ENCODE measurements around the gene DMGDH.

The DMGDH gene

DNA sequence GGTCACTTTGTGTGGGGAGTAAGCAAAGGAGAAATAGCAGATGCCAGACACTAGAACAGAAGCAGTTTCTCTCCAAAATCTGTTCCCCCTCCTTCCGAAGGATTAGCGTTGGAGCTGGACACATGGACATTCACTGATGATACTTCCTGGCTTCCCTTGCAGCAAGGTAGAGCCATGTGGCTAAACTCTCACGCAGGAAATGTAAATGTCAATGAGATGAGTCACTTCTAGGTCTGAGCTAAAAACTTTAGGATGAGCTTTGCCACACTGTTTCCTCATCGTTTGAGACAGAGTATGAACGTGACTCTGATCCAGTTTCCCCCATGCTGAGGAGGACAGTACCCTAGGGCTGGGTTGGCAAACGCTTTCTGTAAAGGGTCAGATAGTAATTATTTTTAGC, 5.2 kb upstream of the DMGDH start:
- in situ Hi-C loops (cut with HindIII; ENCODE audit: low sequenced_read_pairs), result no loop called here

DNA sequence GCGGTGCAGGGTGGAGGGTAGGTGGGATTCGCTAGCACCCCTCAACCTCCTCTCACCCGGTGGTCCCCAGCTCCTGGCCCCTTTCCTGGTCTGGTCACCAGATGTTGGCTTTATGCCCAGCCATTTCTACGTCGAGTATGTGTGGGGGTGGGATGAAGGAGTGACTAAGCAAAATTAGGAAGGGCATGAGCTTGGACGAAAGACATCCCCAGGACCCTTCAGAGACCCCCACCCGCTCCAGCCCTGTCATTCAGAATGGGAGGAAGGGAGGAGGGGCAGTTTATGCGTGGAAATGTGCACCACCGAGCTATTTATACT, 835 bp upstream of the DMGDH start:
- in situ Hi-C loops (cut with HindIII; ENCODE audit: low sequenced_read_pairs), result no loop called here

DNA sequence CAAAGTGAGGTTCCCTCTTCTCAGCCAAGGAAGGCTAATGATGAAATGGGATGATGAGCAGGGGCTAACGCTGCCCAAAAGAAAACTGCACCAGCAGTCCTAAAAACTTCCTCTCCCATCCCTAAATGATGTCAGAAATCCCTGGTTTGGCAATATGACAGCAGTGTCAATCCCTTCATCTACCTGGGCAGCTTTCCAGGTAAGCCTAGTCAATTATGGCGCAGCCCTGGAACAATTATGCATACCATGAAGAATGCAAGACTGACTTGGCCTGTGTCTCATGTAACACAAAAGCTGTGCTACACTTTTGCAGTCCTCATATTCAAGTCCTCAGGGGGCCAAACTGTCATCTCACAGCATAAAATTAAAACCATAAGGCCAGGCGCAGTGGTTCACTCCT, 7.0 kb downstream of the DMGDH start:
- in situ Hi-C loops (cut with HindIII; ENCODE audit: low sequenced_read_pairs), result no loop called here

DNA sequence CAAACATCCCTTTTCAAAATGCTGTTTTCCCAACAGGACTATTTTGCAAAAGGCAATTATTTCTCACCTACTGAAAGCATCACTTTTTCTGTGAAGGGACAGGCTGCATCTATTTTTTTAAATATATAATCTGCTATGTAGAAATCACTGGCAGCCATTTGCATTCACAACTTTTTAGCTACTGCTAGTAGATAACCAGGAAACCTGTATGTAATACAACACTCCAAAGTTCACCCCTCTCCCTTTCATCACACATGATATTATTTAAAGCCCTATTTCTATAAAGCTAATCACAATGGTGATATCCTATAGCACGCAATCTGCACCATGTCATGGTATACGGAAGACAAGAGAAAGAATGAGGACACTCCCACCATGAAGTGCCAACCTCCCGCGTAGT, 9.8 kb downstream of the DMGDH start:
- in situ Hi-C loops (cut with HindIII; ENCODE audit: low sequenced_read_pairs), result no loop called here

DNA sequence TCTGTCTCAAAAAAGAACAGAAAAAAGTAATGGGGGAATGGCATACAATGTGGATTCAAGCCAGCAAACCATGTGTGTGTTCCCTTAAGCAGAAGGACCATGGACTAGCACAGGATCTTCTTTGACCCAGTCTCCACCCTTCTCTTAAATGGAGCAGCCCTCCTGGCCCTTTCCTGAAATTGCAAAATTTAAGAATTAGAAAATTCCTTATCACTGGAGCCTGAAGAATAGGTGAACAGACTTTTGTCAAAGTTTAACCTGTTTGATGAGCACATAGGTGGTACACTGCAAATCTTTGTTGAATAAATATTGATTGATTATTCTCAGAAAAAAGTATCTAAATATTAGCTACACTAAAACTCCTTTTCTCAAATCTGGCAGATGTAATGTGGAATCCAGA, 12.6 kb downstream of the DMGDH start:
- in situ Hi-C loops (cut with HindIII; ENCODE audit: low sequenced_read_pairs), result no loop called here

DNA sequence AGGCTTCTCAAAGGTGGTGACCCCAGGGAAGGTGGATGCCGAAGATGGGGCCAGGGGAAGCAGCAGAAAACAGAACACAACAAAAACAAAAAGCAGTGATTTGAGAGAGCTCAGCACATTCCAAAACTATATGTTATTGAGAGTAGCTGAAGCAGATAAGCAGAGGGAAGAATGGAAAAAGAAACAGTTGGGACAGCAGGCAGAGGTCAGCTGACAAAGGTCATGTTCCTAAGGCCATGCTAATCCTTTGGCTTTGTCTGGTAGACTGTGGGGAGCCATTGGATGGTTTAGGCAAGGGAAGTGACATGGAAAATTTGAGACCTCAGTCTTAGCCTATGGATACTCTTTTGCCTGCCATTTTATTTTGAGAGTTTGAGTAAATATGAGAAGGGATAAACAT, 14.5 kb downstream of the DMGDH start:
- in situ Hi-C loops (cut with HindIII; ENCODE audit: low sequenced_read_pairs), result no loop called here

DNA sequence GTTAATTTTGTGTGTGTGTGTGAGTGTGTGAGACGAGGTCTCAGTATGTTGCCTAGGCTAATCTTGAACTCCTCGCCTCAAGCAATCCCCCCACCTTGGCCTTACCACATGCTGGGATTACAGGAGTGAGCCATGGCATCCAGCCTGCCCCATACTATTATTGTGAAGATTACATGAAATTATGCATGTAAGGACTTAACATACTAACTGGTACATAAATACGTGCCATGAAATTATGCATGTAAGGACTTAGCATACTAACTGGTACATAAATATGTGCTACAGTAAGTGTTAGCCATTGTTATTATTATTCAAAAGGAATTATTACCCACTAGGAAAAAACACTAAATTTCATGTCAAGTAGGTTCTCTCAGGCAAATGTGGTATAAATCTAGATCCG, 16.2 kb downstream of the DMGDH start:
- in situ Hi-C loops (cut with HindIII; ENCODE audit: low sequenced_read_pairs), result no loop called here

DNA sequence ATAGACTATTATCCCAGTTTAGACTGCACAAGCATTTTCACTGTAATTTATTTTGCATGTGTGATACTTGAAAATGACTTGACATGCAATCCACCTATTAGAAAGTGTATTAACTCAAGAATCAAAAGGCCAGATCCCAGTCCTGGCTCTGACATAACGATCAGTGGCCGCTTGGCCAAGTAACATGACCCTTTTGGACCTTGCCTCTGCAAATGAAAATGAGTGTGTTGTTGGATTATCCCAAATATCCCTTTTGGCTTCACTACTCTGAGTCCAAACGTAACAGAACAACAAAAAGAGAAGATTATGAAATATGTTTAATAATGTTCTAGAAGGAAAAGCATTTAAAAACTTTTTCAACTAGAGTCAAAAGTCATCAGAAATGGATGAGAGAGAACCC, 19.0 kb downstream of the DMGDH start:
- in situ Hi-C loops (cut with HindIII; ENCODE audit: low sequenced_read_pairs), result no loop called here

DNA sequence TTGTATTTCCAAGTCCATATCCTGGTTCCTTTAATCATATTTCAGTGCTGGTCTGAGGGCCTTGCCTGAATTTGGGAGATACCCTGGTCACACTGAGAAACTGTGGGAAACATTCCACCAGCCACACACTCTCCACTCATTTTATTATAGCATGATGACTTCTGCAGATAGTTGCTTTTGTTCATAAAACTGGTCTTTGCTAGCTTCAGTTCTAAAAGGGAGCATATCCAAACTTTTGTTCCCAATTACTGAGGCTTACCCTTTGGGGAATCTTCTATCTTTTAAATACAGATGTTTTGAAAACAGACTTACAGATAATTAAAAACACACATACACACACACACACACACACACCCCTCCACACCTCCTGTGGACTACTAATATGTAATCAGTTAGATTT, 21.0 kb downstream of the DMGDH start:
- in situ Hi-C loops (cut with HindIII; ENCODE audit: low sequenced_read_pairs), result no loop called here

DNA sequence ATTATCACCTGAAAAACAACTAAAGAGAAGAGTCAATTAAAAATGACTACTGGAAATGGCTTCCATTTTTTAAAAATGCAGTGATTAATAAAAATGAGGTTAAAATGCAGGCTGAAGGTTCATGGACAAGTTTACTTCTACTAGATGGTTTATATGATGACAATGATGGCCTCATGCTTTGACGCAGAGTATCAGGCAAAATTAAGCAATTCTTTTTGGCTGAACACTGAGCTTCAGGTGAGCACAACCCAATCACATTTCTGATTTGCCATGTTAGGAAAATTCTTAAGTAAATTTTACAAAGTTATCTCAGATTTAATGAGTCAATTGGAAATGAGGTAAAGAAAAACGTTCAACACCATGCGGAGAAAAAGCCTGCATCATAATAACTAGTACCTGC, 22.3 kb downstream of the DMGDH start:
- in situ Hi-C loops (cut with HindIII; ENCODE audit: low sequenced_read_pairs), result no loop called here

DNA sequence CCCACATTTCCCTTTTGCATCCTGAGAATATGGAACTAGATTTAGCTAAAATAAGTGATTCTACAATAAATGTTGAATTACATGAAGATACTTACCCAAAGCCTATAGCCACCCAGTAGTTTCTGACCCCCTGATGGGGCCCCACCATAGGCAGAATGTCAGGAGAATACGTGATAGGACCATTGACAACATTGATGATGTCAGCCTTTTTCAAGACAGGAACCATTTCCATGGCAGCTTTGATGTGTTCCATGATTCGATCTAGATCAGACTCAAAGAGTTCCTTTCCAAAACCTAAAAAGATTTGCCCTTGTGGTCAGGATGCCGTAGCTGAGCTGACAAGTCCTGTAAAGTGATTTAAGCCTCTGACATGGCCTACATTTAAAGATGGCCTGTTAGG, 27.3 kb downstream of the DMGDH start:
- in situ Hi-C loops (cut with HindIII; ENCODE audit: low sequenced_read_pairs), result no loop called here

DNA sequence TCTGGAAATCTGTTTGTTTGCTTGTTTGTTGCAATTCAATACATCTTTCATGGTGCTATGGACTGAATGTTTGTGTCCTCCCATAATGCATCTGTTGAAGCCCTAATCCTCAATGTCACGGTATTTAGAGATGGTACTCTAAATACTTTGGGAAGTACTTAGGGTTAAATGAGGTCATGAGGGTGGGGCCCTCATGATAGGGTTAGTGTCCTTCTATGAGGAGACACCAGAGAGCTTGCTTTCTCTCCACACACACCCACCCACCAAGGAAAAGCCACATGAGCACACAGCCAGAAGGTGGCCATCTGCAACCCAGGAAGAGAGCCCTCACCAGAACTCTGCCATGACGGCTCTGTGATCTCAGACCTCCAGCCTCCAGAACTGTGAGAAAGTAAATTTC, 32.7 kb downstream of the DMGDH start:
- in situ Hi-C loops (cut with HindIII; ENCODE audit: low sequenced_read_pairs), result no loop called here

DNA sequence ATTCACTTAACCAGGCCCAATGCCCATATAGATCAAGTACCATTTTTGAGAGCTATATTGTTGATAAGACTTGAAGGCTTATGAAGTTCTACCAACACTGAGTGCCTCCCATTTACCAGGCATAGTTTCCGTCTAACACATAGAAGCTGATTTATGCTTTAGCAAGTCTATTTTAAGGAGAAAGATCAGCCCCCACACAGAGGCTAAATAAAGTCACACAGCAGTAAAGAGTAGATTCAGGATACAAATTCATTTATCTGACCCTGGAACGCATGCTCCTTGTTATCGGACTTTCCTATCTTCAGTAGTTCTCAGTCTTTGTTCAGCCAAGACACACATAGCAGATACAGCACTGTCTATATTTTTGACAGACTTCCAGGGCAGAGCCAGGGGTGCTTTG, 34.2 kb downstream of the DMGDH start:
- in situ Hi-C loops (cut with HindIII; ENCODE audit: low sequenced_read_pairs), result no loop called here

DNA sequence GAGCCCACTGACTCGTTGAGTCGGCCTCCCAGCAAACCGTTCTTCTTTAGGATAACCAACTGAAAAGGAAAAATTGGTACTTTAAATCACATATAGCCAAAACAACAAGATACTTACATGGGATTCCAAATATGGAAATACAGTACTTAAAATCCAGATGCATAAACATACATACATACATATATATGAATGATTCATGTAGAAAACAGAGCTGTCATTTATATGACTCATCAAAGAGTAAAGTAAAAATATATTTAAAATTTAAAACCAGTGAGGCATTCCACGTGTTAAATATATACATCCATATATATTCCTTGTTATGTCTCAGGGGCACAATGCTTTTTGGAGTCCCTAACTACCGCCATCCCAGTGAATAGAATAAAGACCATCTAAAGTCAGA, 36.7 kb downstream of the DMGDH start:
- in situ Hi-C loops (cut with HindIII; ENCODE audit: low sequenced_read_pairs), result no loop called here

DNA sequence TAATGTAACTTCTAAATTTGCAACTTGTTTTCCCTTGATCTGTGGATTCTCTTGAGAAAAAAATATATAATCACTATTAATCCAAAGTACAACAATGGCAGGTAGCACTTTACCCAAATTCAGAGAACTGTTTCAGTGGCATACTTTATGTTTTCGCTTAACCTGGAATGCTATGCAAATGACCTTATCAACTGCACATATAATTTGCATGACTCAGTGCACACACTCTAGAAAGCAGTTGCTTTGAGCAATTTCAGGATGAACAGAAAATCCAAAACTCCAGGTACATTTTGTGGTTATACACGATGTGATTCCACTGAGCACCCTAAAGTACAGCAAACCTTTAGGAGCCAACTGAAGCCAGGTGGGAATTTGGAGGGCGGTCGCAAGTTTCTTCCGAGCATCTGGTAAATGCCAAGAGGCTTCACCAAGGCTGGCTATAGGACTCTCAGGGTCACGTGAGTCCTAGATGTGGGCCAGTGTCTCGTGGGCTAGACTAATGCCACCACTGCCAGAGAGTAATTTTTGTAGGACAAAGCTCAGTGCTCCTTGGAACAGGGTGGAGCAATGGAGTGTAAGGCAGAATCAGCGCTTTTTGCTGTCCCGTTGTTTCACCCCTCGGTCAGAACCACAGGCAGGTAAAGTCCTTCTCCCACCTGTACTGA, 37.3 kb downstream of the DMGDH start:
- in situ Hi-C loops (cut with HindIII; ENCODE audit: low sequenced_read_pairs), result no loop called here

DNA sequence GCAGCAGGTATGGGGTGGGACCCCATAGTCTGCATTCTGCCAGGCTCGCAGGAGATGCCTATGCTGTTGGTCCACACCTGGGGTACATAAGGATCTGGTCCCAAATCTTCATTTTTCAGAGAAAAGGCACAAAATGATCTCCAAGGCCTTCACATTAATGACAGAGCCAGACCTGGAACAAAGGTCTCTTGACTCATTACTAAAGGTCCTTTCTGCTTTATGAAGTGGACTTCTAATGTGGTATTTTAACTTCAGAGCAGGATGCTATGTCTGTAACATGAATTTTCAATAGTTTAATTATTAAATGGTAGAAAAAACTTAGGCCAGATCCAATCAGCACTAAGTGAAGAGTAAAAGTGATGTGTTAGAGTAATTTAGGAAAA, 38.0 kb downstream of the DMGDH start:
- in situ Hi-C loops (cut with HindIII; ENCODE audit: low sequenced_read_pairs), result no loop called here

DNA sequence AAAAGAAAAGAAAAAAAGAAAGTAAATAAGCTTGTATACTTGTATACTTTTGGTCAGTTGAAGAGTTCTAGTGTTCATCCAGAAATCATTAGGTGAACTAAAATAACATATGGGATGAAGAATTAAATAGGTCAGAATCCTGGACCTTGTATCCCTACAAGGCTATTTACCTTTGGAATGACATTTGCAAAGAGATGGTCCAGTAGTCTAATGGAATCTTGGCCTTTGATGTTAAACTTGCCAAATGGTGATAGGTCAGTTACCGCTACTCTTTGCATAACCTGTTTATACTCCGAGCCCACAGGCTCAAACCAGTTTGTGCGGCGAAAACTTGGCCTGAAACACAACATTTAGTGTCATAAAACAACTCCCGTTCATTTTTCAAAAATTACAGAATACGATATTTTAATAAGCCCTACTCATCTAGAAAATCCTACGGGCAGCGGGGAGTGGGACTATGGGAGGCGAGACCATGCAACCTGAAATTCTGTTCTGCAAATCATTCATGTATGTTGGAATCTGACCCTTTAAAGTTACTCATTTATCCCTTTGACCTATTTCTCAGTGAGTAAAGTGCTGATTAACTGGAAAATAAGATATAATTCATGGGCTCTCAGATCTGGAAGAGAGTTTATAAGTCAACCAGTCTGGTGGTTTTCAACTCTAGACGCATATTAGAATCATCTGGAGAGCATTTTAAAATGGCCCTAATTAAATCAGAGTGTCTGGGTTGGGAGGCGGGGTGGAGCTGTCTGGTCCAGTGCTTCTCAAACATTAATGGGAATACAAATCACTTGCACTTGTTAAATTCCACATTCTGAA, 38.6 kb downstream of the DMGDH start:
- in situ Hi-C loops (cut with HindIII; ENCODE audit: low sequenced_read_pairs), result no loop called here

DNA sequence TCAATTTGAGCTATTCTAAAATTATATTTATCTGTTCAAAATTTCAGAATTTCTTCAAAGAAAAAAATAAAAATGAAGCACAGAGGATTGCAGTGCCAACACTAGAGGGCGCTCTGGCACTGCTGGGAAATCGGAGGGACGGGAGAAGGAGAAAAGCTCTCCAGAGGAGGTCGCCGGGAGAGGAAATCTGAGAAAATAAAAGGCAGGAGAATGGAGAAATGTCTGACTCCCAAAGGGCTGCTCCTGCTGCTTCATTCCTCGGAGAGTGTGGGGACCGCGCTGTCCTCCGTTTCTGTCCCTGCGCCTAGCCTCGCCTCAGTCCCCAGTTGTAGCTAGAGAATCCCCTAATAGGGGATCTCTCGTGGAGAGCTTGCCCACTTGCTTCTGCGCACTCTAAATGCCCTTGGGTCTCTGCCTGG, 44.4 kb downstream of the DMGDH start:
- in situ Hi-C loops (cut with HindIII; ENCODE audit: low sequenced_read_pairs), result no loop called here

DNA sequence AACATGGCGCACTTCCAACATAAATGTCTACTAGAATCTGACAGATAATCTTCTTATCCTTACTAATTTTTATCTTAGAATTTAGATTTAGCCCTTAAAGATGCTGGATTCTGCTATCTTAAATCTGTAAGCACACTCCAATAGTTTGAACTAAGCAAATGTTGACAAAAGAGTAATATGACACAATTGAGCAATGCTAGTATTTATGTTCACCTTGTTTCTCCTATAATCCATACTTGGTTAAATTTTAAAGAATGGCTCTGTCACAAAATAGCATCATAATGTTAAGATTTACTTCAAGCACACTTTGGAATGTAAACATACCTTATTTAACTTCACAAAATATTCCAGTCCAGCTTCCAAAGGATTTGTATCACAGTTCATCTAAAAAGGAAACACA, 45.5 kb downstream of the DMGDH start:
- in situ Hi-C loops (cut with HindIII; ENCODE audit: low sequenced_read_pairs), result no loop called here

DNA sequence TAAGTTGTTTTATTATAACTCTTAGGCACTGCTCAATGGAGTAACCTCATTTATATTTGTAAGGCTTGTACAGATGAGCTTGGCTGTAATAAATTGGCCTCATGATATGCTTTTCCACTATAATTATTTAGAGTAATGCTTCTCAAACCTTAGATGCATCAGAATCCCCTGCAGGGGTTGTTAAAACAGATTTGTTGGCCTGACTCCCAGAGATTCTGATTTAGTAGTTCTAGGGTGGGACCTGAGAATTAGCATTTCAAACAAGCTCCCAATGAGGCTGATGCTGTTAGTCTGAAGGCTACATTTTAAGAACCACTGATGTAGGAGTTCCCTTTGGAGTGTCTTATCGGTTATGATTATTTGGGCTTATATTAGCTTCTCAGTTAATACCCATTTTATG, 46.1 kb downstream of the DMGDH start:
- in situ Hi-C loops (cut with HindIII; ENCODE audit: low sequenced_read_pairs), result no loop called here

DNA sequence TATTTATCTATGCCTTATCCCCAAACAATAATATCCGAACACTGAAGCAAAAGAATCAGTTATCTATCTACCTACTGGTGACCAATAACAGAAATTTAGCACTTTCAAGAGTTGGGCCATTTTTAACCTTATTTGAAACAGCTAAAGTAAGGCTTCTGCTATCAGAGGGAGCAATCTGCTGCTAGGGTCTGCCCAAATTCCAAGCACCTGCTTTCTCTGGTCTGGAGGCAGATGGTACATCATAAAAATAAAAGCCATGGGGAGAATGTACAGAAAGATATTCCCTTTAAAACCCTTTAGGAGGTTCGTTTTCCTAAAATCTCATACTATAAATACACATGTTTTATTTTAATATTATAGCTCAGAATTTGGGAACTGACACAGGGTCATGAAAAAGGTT, 46.7 kb downstream of the DMGDH start:
- in situ Hi-C loops (cut with HindIII; ENCODE audit: low sequenced_read_pairs), result no loop called here

DNA sequence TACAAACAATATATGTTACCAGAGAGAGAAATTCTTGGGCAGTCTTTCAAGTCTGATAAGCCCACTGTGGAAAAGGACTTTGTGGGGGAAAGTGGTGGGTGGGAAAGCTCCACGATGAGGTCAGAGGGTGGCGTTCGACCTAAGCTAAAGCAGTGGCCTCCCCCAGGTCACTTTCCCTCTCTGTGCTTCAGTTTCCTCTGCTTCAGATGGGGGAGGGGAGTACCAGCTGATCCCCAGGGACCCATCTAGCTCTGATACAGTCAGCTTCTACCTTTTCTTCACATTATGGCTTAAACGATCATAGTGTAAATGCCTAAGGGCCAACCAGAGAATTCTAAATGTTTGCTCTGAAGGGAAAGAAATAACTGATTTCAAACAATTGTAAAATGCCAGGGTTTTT, 47.7 kb downstream of the DMGDH start:
- in situ Hi-C loops (cut with HindIII; ENCODE audit: low sequenced_read_pairs), result no loop called here

All from endothelial cell of hepatic sinusoid (primary cell).